Measurements from ENCODE around the gene ZNF385B. TPM values are rescaled to one million over a fixed set of nuclear protein-coding genes. Genes with fewer than 3 reads are reported as not detected.

Gene ZNF385B
- total and polyA plus RNA-seq, 4 donors, result 13.5 to 70.8 (median 45.2) TPM

GRCh38 chr2:179440642-179441251 is 420.7 kb downstream of the ZNF385B start:
- ATAC-seq (ENCODE audit: insufficient read depth, low FRiP score) (no peak), DNase-seq (peak in 2 of 3 donors; percentile 21 to 28)
- Histone ChIP-seq H3K36me3 (ENCODE audit: control insufficient read depth in 4 of 4, insufficient read depth in 4 of 4, low read length in 4 of 4) (no peaks in the 10 kb centered on the region), H3K27me3 (ENCODE audit: control insufficient read depth in 3 of 3, insufficient read depth in 3 of 3, low read length in 2 of 3) (no peaks in the 10 kb centered on the region), H3K4me3 (no peak overlapping the region), H3K27ac (ENCODE audit: low read depth in 1 of 2, low read length in 1 of 2) (no peak overlapping the region), H3K9me3 (ENCODE audit: control insufficient read depth in 4 of 4, insufficient read depth in 3 of 4, low read length in 3 of 4) (no peaks in the 10 kb centered on the region), H3K9ac (ENCODE audit: insufficient read depth in 1 of 2, low read length in 2 of 2) (no peak overlapping the region), H3K4me1 (ENCODE audit: control insufficient read depth in 5 of 5, insufficient read depth in 5 of 5, low read length in 5 of 5) (peaks cover 0 to 4% (median 0%) of the 10 kb centered on the region in 5 donors)
- 77 to 83% methylated on average over 5 of the region's 5 CpGs for WGBS, 2 donors
- TF ChIP-seq CTCF (IDR thresholded peaks at IDR 0.05; ENCODE audit: control extremely low read depth, extremely low read depth), result no peak

GRCh38 chr2:179438654-179439053 is 422.8 kb downstream of the ZNF385B start:
- DNase-seq (no peak), ATAC-seq (ENCODE audit: insufficient read depth, low FRiP score) (no peak)
- Histone ChIP-seq H3K36me3 (ENCODE audit: control insufficient read depth in 4 of 4, insufficient read depth in 4 of 4, low read length in 4 of 4) (no peaks in the 10 kb centered on the region), H3K27me3 (ENCODE audit: control insufficient read depth in 3 of 3, insufficient read depth in 3 of 3, low read length in 2 of 3) (no peaks in the 10 kb centered on the region), H3K27ac (ENCODE audit: low read depth in 1 of 2, low read length in 1 of 2) (no peak overlapping the region), H3K4me1 (ENCODE audit: control insufficient read depth in 5 of 5, insufficient read depth in 5 of 5, low read length in 5 of 5) (peaks cover 0 to 2% (median 0%) of the 10 kb centered on the region in 5 donors), H3K9me3 (ENCODE audit: control insufficient read depth in 4 of 4, insufficient read depth in 3 of 4, low read length in 3 of 4) (no peaks in the 10 kb centered on the region), H3K4me3 (no peak overlapping the region), H3K9ac (ENCODE audit: insufficient read depth in 1 of 2, low read length in 2 of 2) (no peak overlapping the region)
- WGBS, 2 donors, result 59 to 66% methylated on average over 4 of the region's 4 CpGs
- TF ChIP-seq CTCF (IDR thresholded peaks at IDR 0.05; ENCODE audit: control extremely low read depth, extremely low read depth), result no peak

- Histone ChIP-seq H3K27ac (ENCODE audit: low read depth in 1 of 2, low read length in 1 of 2) (no peak overlapping the region), H3K4me1 (ENCODE audit: control insufficient read depth in 5 of 5, insufficient read depth in 5 of 5, low read length in 5 of 5) (no peaks in the 10 kb centered on the region), H3K36me3 (ENCODE audit: control insufficient read depth in 4 of 4, insufficient read depth in 4 of 4, low read length in 4 of 4) (no peaks in the 10 kb centered on the region), H3K9me3 (ENCODE audit: control insufficient read depth in 4 of 4, insufficient read depth in 3 of 4, low read length in 3 of 4) (no peaks in the 10 kb centered on the region), H3K27me3 (ENCODE audit: control insufficient read depth in 3 of 3, insufficient read depth in 3 of 3, low read length in 2 of 3) (no peaks in the 10 kb centered on the region), H3K4me3 (no peak overlapping the region), H3K9ac (ENCODE audit: insufficient read depth in 1 of 2, low read length in 2 of 2) (no peak overlapping the region)
- 89 to 94% methylated on average over 3 of the region's 3 CpGs for WGBS, 2 donors
- DNase-seq (no peak), ATAC-seq (ENCODE audit: insufficient read depth, low FRiP score) (no peak)
- TF ChIP-seq CTCF (IDR thresholded peaks at IDR 0.05; ENCODE audit: control extremely low read depth, extremely low read depth), result no peak
Measured at GRCh38 chr2:179437430-179437829, 424.0 kb downstream of the ZNF385B start.

- no peak for TF ChIP-seq CTCF (IDR thresholded peaks at IDR 0.05; ENCODE audit: control extremely low read depth, extremely low read depth)
- no peak for ATAC-seq (ENCODE audit: insufficient read depth, low FRiP score)
- H3K4me3 ChIP-seq, result no peak overlapping the region
- no peak for DNase-seq
- H3K36me3 ChIP-seq (ENCODE audit: control insufficient read depth in 4 of 4, insufficient read depth in 4 of 4, low read length in 4 of 4), result no peaks in the 10 kb centered on the region
- H3K9me3 ChIP-seq (ENCODE audit: control insufficient read depth in 4 of 4, insufficient read depth in 3 of 4, low read length in 3 of 4), result no peaks in the 10 kb centered on the region
- H3K9ac ChIP-seq (ENCODE audit: insufficient read depth in 1 of 2, low read length in 2 of 2), result no peak overlapping the region
- H3K27ac ChIP-seq (ENCODE audit: low read depth in 1 of 2, low read length in 1 of 2), result no peak overlapping the region
- WGBS, 2 donors, result 63 to 71% methylated on average over 2 of the region's 2 CpGs
- no peaks in the 10 kb centered on the region for H3K27me3 ChIP-seq (ENCODE audit: control insufficient read depth in 3 of 3, insufficient read depth in 3 of 3, low read length in 2 of 3)
- no peaks in the 10 kb centered on the region for H3K4me1 ChIP-seq (ENCODE audit: control insufficient read depth in 5 of 5, insufficient read depth in 5 of 5, low read length in 5 of 5)
Measured at GRCh38 chr2:179435566-179435965, 425.8 kb downstream of the ZNF385B start.

Data from lung (tissue), 12 donors.